LoVo (cell line): ENCODE data around the gene GAK.
"Not testable (repeated sequence)": the region's sequence is repeated elsewhere in the genome, so short reads cannot be mapped to it uniquely, and the experiment has no call there.

Source experiments
- DNase-seq: peaks from one replicate; pipeline ENCODE4 v3.0.0-alpha.2; 2016; ENCODE audit warnings: low spot score

Gene GAK

DNA sequence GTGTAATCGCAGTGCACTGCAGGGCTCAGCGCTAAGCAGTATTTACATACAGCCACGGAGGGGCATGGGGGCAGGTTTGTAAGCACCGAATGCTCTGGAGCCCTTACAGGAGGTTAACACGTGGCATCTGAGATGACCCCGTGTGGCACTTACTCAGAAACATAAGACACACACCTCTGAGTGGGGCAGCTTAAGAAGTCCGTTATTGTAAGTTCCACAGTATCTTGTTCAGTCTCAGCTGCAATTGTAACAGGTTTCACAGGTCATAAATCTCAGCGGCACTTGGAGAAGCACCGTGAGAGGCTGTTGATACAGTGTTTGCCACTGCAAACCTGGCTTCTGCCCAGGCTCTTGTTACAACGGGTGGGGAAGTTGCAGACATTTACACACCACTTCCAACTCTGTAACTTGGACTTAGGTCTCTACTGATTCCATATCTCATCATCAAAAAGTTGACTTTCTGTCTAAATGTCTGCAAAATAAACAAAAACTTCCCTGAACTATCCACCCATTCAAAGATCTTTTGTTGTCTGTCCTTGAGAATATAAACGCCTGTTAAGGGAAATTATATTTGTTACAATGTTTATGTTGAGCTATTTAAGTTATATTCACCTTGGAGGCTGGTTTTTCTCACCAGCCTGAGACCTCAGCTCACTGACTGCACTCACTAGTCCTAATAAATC is 116.5 kb downstream of the GAK start:
- no peak for DNase-seq

DNA sequence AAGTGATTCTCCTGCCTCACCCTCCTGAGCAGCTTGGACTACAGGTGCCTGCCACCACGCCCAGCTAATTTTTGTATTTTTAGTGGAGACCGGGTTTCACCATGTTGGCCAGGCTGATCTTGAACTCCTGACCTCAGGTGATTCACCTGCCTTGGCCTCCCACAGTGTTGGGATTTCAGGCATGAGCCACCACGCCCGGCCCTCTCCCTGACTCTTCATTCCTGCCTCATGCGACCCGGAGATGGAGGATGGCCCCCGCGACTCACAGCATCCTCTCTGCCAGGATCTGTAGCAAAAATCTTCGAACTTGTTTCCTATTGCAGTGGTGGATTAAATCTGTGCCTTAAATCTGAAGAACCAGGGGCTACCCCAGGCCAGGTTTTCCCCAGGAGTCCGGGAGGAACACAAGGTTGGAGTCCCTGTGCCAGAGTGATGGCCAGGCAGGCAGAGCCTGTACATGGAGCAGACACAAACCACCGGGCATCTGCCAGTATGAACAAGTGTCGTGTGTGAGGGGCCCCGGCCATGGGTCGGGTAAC is 117.7 kb downstream of the GAK start:
- no peak for DNase-seq

DNA sequence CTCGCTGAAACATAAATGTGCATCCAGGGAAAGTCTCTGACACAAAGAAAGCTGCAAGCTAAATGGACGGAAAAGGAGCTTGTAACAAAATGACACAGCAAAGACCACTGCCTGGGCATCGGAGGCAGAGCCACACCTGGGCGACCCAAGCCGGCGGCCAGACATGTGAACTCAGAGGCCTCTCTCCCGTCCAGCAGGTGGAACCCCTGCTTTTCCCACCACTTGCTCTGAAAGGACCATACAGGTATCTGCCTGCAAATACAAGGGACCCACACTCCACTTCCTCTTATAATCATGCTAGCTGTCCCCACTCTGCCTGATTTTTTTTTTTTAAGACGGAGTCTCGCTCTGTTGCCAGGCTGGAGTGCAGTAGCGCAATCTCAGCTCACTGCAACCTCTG is 118.2 kb downstream of the GAK start:
- DNase-seq, result no peak

GRCh38 chr4:808860-809570 is 123.1 kb downstream of the GAK start:
- DNase-seq, result no peak

DNA sequence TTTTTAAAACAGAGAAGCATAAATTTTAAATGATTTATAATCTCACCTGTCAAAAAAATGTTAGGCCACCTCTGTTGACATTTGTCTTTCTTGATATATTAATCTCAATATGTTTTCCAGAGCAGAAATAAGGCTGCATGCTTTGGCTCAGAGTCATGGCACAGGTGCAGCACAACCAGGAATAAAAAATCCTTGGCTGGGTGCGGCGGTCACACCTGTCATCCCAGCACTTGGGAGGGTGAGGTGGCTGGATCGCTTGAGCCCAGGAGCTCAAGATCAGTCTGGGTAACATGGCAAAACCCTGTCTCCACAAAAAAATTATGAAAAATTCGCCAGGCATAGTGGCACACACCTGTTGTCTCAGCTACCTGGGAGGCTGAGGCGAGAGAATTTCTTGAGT is 124.3 kb downstream of the GAK start:
- DNase-seq, result no peak

- DNase-seq, result not testable (repeated sequence)
These were observed 125.1 kb downstream of the GAK start for GRCh38 chr4:806979-807378.

DNA sequence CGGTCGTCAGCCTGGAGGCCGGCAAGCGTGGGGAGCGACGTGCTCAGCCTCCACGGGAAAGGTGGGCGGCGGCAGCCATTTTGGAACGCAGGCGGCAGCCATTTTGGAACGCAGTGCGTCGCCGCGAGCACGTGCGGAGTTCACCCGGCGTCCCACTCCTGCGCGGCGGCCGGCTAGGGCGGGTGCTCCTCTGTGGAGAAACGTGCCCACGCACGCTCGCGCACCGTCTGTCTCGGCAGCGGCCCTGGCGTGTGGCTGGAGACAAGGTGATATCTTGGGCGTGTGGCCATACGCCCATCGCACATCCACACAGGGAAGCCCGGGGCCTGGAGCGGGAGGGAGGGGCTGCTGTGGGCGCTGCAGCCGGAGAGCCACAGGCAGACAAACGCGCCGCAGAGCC is 127.3 kb downstream of the GAK start:
- no peak for DNase-seq

DNA sequence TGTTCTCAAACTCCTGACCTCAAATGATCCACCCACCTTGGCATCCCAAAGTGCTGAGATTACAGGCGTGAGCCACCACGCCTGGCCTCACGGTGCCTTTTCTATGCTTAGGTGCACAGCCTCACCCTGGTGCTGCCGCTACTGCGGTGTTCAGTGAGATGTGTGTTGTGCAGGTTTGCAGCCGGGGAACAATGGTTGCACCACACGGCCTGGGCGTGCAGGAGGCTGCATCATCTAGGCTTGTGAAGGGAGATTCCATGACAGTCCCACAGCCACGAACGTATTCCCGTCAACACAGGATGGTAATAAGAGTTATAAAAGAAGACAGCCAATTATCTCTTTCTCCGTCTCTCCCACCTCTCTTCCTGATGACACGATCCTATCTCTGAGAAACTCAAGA is 128.2 kb downstream of the GAK start:
- DNase-seq, result no peak

GRCh38 chr4:801436-802124 is 130.5 kb downstream of the GAK start:
- no peak for DNase-seq
